Ishikawa (cell line): ENCODE results near the gene TNC.

Experiments used
- CEBPB ChIP-seq: IDR thresholded peaks from 2 replicates; pipeline ENCODE4 v1.6.1; 2012
- CREB1 ChIP-seq: IDR thresholded peaks from 2 replicates; pipeline ENCODE4 v1.6.1; 2012; ENCODE audit warnings: low read depth
- EGR1 ChIP-seq: IDR thresholded peaks from 2 replicates; pipeline ENCODE4 v1.6.1; 2012
- EP300 ChIP-seq: IDR thresholded peaks from 2 replicates; pipeline ENCODE4 v1.6.1; 2012; ENCODE audit warnings: borderline replicate concordance
- FOXM1 ChIP-seq: IDR thresholded peaks from 2 replicates; pipeline ENCODE4 v1.6.1; 2012; ENCODE audit warnings: low read depth, borderline replicate concordance
- NFIC ChIP-seq: IDR thresholded peaks from 2 replicates; pipeline ENCODE4 v1.6.1; 2012
- RAD21 ChIP-seq: IDR thresholded peaks from 2 replicates; pipeline ENCODE4 v1.6.1; 2012; ENCODE audit warnings: low read depth
- TAF1 ChIP-seq: IDR thresholded peaks from 2 replicates; pipeline ENCODE4 v1.6.1; 2012; ENCODE audit warnings: low read depth, mild to moderate bottlenecking
- TCF12 ChIP-seq: IDR thresholded peaks from 2 replicates; pipeline ENCODE4 v1.6.1; 2012; ENCODE audit warnings: low read depth
- TEAD4 ChIP-seq: IDR thresholded peaks from 2 replicates; pipeline ENCODE4 v1.6.1; 2012
- USF1 ChIP-seq: IDR thresholded peaks from 2 replicates; pipeline ENCODE4 v1.6.1; 2012
- YY1 ChIP-seq: IDR thresholded peaks from 2 replicates; pipeline ENCODE4 v1.6.1; 2012; ENCODE audit warnings: low read depth
- ZBTB7A ChIP-seq: IDR thresholded peaks from 2 replicates; pipeline ENCODE4 v1.6.1; 2012; ENCODE audit warnings: low read depth
- TF ChIP-seq, protein P1 (sequence below): IDR thresholded peaks from 2 replicates; pipeline ENCODE4 v1.6.1; 2012
- TF ChIP-seq, protein P2 (sequence below): IDR thresholded peaks from 2 replicates; pipeline ENCODE4 v1.6.1; 2012; ENCODE audit warnings: low read depth, mild to moderate bottlenecking

TNC gene

GRCh38 chr9:115080242-115080641, 37.7 kb downstream of the TNC start:
- TF ChIP-seq EGR1, result no peak
- TF ChIP-seq YY1, result no peak
- no peak for TF ChIP-seq EP300
- no peak for TF ChIP-seq CEBPB
- no peak for TF ChIP-seq TEAD4
- TF ChIP-seq CREB1, result no peak
- no peak for TF ChIP-seq TCF12

- TF ChIP-seq FOXM1 (no peak), NFIC (no peak), USF1 (no peak), TEAD4 (no peak), ZBTB7A (no peak), EGR1 (no peak), TAF1 (no peak), RAD21 (no peak), YY1 (no peak), TCF12 (no peak), EP300 (no peak), CREB1 (no peak), CEBPB (no peak)
- TF ChIP-seq, protein P1, sequence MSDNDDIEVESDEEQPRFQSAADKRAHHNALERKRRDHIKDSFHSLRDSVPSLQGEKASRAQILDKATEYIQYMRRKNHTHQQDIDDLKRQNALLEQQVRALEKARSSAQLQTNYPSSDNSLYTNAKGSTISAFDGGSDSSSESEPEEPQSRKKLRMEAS, result no peak
- TF ChIP-seq, protein P2, sequence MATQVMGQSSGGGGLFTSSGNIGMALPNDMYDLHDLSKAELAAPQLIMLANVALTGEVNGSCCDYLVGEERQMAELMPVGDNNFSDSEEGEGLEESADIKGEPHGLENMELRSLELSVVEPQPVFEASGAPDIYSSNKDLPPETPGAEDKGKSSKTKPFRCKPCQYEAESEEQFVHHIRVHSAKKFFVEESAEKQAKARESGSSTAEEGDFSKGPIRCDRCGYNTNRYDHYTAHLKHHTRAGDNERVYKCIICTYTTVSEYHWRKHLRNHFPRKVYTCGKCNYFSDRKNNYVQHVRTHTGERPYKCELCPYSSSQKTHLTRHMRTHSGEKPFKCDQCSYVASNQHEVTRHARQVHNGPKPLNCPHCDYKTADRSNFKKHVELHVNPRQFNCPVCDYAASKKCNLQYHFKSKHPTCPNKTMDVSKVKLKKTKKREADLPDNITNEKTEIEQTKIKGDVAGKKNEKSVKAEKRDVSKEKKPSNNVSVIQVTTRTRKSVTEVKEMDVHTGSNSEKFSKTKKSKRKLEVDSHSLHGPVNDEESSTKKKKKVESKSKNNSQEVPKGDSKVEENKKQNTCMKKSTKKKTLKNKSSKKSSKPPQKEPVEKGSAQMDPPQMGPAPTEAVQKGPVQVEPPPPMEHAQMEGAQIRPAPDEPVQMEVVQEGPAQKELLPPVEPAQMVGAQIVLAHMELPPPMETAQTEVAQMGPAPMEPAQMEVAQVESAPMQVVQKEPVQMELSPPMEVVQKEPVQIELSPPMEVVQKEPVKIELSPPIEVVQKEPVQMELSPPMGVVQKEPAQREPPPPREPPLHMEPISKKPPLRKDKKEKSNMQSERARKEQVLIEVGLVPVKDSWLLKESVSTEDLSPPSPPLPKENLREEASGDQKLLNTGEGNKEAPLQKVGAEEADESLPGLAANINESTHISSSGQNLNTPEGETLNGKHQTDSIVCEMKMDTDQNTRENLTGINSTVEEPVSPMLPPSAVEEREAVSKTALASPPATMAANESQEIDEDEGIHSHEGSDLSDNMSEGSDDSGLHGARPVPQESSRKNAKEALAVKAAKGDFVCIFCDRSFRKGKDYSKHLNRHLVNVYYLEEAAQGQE, result no peak
Measured at GRCh38 chr9:115079156-115079555, 38.8 kb downstream of the TNC start.

DNA sequence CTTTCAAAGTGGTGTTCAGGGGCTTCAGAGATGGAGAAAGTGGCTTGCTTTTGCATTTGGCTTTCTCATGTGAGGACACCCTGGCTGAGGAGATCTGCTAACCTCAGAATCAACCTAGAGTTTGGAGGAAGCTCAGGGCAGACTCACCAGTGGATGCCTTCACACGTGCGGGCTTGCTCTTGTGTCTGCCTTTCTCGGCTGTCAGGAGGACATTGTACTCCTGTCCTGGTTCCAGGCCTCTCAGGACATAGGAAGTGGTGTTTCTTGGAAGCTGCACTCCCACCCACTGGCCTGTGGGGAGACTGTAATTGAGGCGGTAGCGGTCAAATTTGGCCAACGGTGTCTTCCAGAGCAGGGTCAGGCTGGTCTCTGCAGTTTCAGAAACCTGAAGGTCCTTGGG, 44.5 kb downstream of the TNC start:
- TF ChIP-seq FOXM1 (no peak), RAD21 (no peak), TEAD4 (no peak)

- TF ChIP-seq TEAD4, result peak; percentile 66
- TF ChIP-seq NFIC, result no peak
- TF ChIP-seq FOXM1, result 0 out of 2 replicates have a peak, but pooled peaks have one; percentile 36
- no peak for TF ChIP-seq CEBPB
- TF ChIP-seq TAF1, result no peak
Measured at GRCh38 chr9:115071176-115071575, 46.8 kb downstream of the TNC start.

DNA sequence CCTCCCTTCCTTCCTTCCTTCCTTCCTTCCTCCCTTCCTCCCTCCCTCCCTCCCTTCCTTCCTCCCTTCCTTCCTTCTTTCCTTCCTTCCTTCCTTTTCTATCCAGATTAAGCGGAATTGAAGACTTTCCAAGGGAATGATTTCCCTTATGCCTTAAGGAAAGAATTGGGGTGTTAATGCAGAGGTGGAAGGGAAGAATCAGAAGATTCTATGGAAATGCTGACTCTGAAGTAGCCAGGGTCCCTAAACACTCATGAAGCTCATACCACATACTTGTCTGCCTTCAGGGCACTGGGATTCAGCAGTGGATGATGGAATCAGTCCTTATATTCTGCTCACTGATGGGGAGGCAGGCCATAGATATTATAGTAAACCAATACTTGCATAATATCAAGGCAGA, 48.2 kb downstream of the TNC start:
- TF ChIP-seq NFIC (no peak), RAD21 (no peak), CREB1 (no peak), TEAD4 (no peak), ZBTB7A (no peak), TAF1 (no peak), TCF12 (no peak), EP300 (no peak), FOXM1 (no peak), USF1 (no peak)
- TF ChIP-seq, protein P2, result no peak
- TF ChIP-seq, protein P1, result no peak

- TF ChIP-seq CREB1, result no peak
- TF ChIP-seq FOXM1, result no peak
- TF ChIP-seq, protein P2, result no peak
- no peak for TF ChIP-seq EP300
- TF ChIP-seq ZBTB7A, result no peak
- TF ChIP-seq YY1, result no peak
- TF ChIP-seq TEAD4, result no peak
- TF ChIP-seq, protein P1, result no peak
- TF ChIP-seq TAF1, result no peak
- TF ChIP-seq EGR1, result no peak
- TF ChIP-seq TCF12, result no peak
- no peak for TF ChIP-seq USF1
Measured at GRCh38 chr9:115069302-115069701, 48.7 kb downstream of the TNC start.
